GM19043 (cell line): ENCODE results near the gene IGFN1.

Experiments used
- ATAC-seq: cut with Tn5 transposase; IDR thresholded peaks from one replicate; pipeline ENCODE4 v1.9.1; 2021; ENCODE audit warnings: low read depth; ENCODE audit not compliant: unreplicated experiment

The IGFN1 gene

DNA sequence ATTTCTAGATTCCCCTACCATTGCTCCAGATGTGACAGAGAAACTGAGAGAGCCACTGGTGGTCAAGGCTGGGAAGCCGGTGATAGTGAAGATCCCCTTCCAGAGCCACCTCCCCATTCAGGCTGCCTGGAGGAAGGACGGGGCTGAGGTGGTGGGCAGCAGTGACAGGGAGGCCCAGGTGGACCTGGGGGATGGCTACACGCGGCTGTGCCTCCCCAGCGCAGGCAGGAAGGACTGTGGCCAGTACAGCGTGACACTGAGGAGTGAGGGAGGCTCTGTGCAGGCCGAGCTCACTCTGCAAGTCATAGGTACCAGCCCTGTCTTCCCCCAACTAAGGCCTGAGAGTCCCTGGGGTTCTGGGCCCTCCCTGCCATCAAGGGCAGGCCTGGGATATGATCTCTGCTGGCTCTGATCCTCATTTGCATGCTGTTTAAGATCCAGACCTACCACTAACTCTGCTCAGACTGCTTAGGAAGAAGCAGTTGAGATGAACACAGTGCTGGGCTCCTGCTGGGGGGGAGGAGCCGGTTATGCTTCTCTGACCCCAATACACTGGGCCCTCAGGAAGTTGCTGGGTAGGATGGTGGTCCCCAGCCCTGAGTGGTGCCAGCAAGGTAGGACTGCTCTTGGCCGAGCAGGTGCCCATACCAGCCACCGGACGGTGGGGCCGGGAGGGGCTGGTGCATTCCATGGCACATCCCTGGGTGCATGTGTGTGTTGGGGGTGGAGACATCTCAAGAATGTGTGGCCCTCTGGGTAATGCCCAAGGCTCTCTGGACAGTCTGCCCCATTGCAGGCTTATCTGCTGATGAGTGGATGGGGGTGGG lies 25.1 kb downstream of the IGFN1 start:
- ATAC-seq, result no peak

DNA sequence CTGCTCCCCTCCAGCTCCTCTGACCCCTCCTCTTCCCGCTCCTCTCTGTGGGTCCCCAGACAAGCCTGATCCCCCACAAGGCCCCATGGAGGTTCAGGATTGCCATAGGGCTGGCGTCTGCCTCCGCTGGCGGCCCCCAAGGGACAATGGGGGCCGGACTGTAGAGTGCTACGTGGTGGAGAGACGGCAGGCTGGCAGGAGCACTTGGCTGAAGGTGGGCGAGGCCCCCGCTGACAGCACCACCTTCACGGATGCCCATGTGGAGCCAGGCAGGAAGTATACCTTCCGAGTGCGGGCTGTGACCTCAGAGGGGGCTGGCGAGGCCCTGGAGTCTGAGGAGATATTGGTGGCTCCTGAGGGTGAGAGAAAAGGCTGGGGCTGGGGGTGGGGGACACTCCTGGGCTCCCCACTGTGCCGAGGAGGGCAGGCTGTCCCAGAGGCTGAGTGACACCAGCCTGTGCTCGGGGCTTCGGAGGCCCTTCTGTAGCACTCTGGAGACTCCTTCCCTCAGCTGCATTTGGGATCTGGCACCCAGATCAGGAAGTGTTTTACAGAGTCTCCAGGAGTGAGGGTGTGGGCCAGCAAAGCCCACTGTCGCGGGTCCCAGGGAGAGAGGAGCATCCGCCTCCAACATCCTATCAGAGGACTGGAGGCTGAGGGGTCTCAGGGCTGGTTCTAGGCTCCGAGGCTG lies 25.9 kb downstream of the IGFN1 start:
- no peak for ATAC-seq

DNA sequence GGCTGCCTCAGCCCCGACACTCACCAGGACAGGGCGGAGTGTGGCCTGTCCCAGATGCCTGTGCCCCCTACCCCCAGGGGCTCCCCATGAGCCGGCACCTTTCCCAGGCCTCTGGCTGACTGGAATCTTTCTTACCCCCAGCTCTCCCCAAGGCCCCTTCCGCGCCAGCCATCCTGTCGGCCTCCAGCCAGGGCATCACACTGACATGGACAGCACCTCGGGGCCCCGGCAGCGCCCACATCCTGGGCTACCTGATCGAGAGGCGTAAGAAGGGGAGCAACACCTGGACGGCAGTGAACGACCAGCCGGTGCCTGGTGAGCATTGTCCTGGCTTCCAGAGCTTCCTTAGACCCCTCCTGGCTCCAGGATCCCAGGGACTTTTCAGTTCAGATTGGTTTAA lies 26.5 kb downstream of the IGFN1 start:
- no peak for ATAC-seq

DNA sequence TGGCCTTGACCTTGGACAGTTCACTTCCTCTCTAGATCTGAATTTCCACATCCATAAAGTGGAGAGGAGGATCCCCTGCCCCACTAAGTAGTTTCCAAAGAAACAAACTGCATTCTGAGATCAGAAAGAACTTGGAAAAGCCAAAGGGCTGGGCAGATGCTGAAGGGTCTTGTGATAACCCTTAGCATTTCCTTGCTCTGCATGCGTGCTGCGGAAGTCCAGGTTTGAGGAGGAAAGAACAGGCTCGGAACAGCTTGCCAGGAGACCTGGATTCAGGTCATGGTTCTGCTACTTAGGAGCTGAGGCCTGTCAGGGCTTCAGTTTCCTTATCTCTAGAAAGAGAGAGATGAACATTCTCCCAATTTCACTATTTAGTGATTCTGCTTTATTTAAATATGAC lies 27.2 kb downstream of the IGFN1 start:
- no peak for ATAC-seq

DNA sequence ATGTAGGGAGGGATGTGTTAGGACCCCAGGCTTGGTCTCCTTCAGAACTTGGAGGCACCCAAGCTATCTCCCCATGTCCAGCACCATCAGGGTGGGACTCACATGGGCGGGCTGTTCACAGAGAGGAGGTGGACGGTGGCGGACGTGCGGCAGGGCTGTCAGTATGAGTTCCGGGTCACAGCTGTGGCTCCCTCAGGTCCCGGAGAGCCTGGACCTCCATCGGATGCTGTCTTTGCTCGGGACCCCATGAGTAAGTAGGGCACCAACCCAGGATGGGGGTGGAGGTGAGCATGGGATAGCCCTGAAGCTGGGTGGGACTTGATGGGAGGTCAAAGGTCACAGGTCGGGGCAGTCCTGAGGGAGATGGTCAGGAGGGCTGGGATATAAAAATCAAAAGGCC lies 27.8 kb downstream of the IGFN1 start:
- ATAC-seq, result no peak

DNA sequence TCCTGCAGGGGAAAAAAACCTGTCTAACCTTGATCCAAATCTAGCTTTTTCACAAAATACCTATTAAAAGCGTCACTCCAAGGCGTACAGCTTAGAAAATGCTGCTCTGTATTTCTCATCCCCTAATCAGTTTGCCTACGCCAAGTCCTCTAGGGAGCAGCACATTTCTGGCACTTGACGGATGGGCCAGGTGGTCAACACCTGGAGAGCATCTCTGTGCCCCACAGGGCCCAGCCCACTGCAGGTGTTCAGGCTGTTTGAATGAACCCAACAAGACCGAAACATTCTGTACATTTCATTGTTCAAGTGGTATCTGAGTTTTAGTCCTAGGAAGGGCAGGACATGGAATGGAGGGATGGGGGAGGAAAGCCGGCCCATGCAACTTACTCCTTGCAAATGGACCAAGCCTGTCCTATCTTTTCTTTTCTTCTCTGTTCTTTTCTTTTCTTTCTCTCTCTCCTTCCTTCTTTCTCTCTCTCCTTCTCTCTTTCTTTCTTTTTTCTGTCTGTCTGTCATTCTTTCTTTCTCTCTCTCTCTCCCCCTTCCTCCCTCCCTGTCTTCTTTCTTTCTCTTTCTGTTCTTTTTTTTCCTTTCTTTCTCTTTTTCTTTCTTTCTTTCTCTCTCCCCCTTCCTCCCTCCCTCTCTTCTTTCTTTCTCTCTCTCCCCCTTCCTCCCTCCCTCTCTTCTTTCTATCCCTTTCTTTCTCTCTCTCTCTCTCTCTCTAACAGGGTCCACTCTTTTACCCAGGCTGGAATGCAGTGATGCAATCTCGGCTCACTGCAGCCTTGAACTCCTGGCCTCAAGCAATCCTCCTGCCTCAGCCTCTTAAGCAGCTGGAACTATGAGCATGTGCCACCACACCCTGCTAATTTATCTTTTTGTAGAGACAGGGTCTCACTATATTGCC lies 29.1 kb downstream of the IGFN1 start:
- no peak for ATAC-seq

DNA sequence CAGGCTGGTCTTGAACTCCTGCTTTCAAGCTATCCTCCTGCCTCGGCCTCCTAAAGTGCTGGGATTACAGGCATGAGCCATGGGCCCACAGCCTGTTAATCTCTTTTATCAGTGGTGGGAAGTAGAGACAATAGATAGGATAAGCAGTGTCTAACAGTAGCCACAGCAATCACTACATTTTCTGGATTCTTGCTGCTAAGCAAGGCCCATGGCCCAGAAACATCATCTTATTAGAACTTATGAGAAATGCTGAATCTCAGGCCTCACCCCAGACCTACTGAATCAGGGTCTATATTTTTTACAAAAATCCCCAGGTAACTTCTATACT lies 29.7 kb downstream of the IGFN1 start:
- no peak for ATAC-seq

DNA sequence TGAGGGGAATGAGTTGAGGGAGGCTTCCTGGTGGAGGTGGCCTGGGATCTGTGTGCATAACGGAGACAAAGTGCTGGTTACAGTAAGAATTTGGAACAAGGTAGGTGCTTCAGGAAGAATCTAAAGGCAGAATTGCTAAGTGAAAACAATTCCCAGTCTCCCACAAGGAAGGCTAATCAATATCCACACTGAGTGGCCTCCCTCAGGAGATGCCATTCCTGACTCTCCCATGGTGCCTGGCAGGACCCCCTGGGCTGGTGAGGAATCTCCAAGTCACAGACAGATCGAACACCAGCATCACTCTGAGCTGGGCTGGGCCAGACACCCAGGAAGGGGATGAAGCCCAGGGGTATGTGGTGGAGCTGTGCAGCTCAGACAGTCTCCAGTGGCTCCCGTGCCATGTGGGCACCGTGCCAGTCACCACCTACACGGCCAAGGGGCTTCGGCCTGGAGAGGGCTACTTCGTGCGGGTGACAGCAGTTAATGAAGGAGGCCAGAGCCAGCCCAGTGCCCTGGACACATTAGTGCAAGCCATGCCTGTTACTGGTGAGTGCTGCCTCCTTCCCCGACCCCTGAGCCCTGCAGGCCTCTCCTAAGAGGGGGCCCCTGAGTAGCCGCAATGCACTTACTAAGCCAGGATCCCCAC lies 30.7 kb downstream of the IGFN1 start:
- ATAC-seq, result no peak

DNA sequence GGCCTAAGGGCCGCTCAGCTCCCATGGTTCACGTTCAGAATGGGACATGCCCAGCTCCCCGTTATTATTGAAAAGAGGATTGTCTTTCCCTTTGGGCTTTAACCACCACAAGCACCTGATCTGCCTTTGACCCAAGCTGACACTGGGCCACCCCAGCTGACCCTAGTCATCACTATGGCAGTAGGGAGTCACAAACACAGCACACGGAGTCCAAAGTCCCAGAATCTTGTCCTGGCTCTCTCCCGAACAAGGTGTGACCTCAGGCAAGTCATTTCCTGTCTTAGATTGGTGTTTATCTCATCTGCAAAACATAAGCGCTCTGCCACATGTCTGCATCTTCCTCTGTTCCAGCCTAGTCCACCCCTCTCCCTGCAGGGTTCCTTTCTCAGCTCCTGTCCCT lies 31.5 kb downstream of the IGFN1 start:
- no peak for ATAC-seq

DNA sequence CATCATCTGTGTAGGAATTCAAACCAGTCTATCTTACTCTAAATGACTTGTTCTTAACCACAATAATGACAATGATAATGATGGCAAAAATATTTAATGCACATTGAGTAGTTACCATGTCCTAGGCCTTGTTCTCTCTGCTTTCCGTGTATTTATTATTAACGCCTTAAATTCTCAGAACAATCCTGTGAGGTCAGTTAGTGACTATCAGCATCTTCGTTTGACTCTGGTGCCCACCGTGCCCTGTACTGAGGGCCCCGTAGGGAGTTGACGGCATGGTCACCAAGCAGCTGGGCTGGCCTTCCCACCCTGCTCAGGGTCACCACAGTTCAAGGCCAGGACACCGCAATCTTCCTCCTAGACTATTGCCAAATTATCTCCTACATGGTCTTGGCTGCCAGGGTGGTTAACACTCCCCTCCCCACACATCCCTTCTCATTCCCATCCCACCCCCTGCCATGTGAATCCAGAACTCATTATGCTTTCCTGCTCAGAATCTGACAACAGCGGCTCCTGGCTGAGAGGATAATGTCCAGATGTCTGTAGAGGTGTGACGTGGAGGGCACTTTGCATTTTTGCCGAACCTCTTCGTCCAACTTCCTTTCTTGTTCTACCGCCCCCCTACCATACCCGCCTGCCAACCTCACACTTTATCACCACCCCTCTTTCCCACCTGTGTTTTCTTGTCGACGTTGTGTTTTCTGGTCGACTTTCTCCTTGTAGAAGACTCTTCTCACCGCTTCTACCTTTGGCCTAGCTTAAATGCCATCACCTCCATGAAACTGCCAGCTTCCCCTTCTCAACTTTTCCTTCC lies 33.4 kb downstream of the IGFN1 start:
- ATAC-seq, result no peak

DNA sequence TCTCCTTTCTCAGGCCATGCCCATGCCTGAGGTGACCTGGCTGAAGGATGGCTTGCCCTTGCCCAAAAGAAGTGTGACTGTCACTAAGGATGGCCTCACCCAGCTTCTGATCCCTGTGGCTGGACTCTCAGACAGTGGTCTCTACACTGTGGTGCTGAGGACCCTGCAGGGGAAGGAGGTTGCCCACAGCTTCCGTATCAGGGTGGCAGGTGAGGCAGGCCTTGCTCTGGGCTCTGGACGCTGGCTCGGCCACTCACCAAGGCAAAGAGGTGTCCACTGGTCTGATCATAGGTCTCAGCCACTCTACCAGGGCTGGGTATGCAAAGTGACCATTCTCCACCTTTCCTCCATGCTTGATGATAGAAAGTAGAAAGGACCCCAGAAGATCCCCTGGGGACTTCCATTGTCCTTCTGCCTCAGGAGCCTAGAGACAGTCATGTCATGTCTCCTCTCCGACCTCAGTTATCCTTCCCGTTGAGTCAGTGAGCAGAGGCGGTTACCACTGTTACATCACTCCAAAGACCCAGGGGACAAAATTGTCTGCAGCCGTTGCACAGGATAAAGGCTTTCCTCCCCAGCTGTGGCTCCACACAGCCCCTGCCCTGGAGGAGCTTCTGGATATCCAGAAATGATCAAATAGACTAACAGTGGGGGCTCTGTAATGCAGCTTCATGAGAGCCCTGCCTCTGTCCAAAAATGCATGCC lies 34.2 kb downstream of the IGFN1 start:
- ATAC-seq, result no peak

DNA sequence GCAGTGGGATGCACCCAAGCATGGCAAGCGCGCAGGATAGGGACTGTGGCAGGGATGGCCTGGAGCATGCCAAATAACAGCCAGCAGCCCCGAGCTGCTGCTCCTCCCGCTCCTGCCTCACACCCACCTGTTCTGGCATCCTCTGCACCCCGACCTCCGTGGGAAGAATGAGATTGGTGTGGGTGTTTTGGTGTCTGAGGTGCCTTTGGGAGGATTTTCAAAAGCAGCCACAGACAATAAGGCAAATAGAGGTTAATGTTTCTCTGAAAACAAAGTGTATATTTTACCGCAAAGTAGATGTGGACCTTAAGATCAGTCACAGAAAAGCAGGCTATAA lies 35.5 kb downstream of the IGFN1 start:
- no peak for ATAC-seq

DNA sequence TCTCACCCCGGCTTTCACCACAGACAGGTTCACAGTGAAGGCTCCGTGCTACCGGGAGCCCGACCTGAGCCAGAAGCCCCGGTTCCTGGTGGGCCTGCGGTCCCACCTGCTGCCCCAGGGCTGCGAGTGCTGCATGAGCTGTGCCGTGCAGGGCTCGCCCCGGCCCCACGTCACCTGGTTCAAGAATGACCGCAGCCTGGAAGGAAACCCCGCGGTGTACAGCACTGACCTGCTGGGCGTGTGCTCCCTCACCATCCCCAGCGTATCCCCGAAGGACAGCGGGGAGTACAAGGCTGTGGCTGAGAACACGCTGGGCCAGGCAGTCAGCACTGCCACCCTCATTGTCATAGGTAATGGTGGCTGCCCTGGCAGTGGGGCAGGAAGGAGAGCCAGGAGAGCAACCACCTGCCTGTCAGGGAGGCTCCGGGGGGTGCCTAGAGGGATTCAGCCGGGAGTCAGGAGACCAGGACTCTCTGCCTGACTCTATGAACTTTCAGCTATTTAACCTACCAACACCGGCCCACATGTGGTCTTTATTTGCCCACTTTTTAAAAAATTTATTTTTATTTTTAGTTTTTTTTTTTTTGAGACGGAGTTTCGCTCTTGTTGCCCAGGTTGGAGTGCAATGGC lies 36.4 kb downstream of the IGFN1 start:
- ATAC-seq, result no peak

DNA sequence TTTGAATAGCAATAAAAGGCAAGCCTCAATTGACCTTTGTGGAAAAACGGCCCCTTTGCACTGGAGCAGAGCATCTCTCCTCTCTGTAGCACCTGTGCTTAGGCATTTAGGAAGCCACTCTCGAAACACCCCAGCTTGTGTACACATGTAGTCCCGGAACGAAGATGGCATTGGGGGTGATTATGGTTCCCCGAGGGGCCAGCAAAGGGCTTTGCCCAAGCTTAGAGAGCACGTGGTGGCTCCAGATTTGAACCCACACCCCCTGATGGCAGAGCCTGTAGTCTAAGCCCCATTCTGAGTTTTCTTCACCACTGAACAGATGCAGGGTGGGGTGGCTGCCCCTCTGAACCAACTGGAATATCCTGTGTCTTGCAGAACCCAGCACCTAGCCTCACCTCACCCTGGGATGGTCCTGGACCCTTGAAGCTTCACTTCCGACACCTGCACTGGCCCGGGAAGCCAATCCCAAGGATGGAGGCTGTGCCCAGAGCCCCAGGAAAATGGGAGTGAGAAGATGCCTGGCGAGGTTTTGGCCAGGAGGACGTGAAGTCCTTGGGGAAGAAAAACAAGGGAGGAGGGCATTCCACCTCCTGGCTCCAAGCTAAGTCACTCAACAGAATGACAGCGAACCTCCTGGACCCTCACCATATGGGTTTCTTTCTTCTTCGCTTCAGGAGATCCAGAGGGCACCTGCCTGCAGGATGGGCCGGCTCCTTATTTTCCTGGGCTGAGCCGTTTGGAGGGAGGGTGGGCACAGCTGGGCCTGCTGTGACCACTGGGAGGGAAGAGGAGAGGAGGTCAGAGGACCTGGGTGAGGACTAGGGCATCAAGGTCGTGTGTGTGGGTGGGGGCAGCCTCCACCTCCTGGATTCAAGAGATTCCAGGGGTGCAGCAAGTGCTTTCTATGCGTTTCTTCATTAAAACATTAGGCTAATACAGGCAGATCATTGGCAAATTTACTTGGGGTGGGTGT lies 37.7 kb downstream of the IGFN1 start:
- no peak for ATAC-seq

DNA sequence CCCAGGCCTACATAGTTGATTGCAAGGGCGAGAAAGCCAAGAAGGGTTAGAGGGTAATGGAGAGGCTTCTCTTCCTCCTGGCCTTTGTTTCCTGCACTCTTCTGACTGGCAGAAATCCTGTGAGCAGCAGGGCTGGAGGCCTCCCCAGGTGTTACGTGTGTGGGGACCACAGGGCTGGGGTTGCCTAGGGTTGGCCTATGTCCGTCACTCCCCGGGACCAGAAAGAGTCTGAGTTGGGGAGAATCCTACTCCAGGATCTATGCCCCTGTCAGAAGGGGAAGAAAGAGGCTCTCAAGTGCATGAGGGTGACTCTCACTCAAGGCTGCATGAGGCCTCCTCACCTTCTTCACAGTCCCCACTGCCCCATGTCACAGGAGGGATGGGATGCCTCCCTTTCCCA lies 38.5 kb downstream of the IGFN1 start:
- ATAC-seq, result no peak

DNA sequence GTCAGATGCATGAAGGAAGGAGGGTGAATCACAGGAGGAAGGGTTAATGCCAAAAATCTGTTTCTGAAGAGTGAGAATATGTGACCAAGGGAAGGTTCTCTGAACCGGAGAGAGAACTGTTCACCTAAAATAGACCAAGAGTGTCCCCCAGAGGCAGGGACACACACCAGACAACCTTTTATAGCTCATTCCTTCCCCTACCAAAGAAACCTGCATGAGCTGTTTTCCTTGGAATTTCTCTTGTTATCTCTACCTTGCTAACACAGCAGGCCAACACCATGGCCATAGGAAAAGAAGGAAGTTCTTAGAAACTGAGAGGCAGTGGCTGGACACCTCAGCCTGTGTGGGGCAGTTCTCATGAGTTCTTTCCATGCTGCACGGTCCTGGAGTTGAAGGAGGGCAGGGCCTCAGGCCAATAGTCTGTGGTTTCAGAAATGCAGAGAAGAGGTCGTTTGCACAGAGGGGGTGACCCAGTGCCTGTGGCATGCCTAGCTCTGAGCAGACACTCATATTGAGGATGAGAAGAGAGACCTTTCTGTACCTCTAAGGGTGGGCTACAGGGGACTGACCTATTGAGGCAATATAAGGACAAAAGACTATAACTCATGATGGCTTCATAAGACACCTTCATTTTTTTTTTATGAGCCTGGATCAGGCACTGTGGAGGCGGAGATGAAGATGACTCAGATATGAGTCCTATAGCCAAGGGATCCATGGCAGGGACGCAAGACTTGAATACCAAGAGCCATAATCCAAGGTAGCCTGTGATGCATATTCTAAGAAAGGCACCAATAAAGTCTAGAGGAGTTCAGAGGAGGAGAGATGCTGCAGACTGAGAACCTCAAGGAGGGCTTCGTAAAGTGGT lies 39.4 kb downstream of the IGFN1 start:
- no peak for ATAC-seq

DNA sequence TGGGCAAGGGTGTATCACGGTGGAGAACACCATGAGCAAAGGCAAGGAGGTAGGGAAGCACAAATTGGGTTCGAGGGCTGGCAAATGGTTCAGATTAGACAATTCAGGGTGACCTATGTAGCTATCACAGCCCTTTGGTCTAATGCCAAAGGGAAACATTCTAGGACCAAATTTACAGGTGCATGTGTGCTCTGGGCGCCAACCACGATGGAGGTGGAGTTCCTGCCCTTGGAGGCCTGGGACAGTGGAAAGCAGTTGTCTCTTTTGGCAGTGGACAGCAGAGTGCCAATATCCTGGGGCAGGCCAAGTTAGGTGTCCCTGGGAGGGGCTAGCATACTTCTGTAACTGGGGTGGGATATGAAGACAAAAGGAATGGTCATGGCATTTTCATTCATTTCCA lies 40.1 kb downstream of the IGFN1 start:
- ATAC-seq, result no peak
